Mammary epithelial cell (primary cell): ENCODE results near the gene TMEM232.

ENCODE experiments used
- CTCF ChIP-seq, 2 donors: IDR thresholded peaks in 1 of 2; conservative IDR thresholded peaks in 1 of 2; 2 replicates each; pipeline ENCODE4 v1.5.1; 2011 to 2012; ENCODE audit warnings: inconsistent platforms in 2 of 2, low read length in 2 of 2, mild to moderate bottlenecking in 2 of 2, control low read depth in 1 of 2, low read depth in 1 of 2; ENCODE audit not compliant: insufficient read depth in 1 of 2; ENCODE audit errors: extremely low read depth in 1 of 2
- EZH2 ChIP-seq: IDR thresholded peaks from 2 replicates; pipeline ENCODE4 v1.6.1; 2012; ENCODE audit warnings: low read length, inconsistent platforms, borderline replicate concordance

GRCh38 chr5:110562191-110562590 lies 164.3 kb downstream of the TMEM232 start:
- TF ChIP-seq CTCF (conservative IDR thresholded peaks at IDR 0.05 in 1 of 2, IDR thresholded peaks at IDR 0.05 in 1 of 2; ENCODE audit: extremely low read depth in 1 of 2, insufficient read depth in 1 of 2, low read depth in 1 of 2, low read length in 2 of 2), result no peak
- TF ChIP-seq EZH2, result no peak
